K562 (cell line): ENCODE results near the gene DAB1. TPM values are rescaled to one million over a fixed set of nuclear protein-coding genes. Genes with fewer than 3 reads are reported as not detected.

ENCODE experiments used
- ATAC-seq: fragments of 200-7000 bp; cut with Tn5 transposase; 3 replicates; pipeline ENCODE4 v1.9.1; 2020; ENCODE audit warnings: moderate library complexity
- BruUV-seq: library from RNA; stranded (reverse); fragments of 400-500 nt; replicated peaks from 2 replicates; lab custom pipeline; 2021; lab: Mats Ljungman, UMichigan
- CTCF ChIA-PET: fragments of 300-600 bp; formaldehyde crosslinking; extraction: SDS; loops from one replicate; lab custom pipeline; 2021; ENCODE audit warnings: low intra/inter-chr PET ratio; lab: Yijun Ruan, JAX
- POLR2A ChIA-PET: fragments of 300-600, 350-650 bp; sonication (Branson Sonifier 250); formaldehyde crosslinking; extraction: SDS; loops from one replicate; lab custom pipeline; 2021; ENCODE audit warnings: antibody characterized with exemption, inconsistent platforms; lab: Yijun Ruan, JAX
- DNase-seq, 4 experiments: peaks; one replicate each; pipeline versions ENCODE4 v3.0.0 to v3.0.0-alpha.2; 2011 to 2018; ENCODE audit warnings: low spot score in 3 of 4, mixed read lengths in 3 of 4; ENCODE audit errors: extremely low read depth in 1 of 4
- FAIRE-seq: peaks from 2 replicates; lab custom pipeline; 2011; peaks lifted over from hg19 to GRCh38; lab: Jason Lieb, UNC
- H2AFZ ChIP-seq: 2 replicates; pipeline ENCODE4 v1.6.0; 2011; ENCODE audit warnings: low read depth, low read length, control low read depth, inconsistent platforms
- H3K27ac ChIP-seq: fragments of 200-600 bp; 3 replicates; pipeline ENCODE4 v1.8.0; 2011; ENCODE audit warnings: low read depth, mild to moderate bottlenecking, control low read depth, inconsistent platforms, low read length, moderate library complexity, mixed read lengths; ENCODE audit errors: extremely low read depth
- H3K27me3 ChIP-seq, 2 experiments: fragments of 300-600 bp in 1 of 2; 2 replicates in 1 of 2; 3 replicates in 1 of 2; pipeline versions ENCODE4 v1.6.0 to v1.8.0; 2011; ENCODE audit warnings: inconsistent platforms in 2 of 2, low read length in 2 of 2, mild to moderate bottlenecking in 1 of 2, mixed read lengths in 1 of 2, moderate library complexity in 1 of 2; ENCODE audit not compliant: control insufficient read depth in 2 of 2, insufficient read depth in 2 of 2
- H3K36me3 ChIP-seq: fragments of 300-600 bp; 3 replicates; pipeline ENCODE4 v1.8.0; 2011; ENCODE audit warnings: mild to moderate bottlenecking, low read length, inconsistent platforms; ENCODE audit not compliant: control insufficient read depth, insufficient read depth
- H3K4me1 ChIP-seq, 2 experiments: fragments of 200-600 bp in 1 of 2; replicated peaks in 1 of 2; 2 replicates in 1 of 2; 3 replicates in 1 of 2; pipeline versions ENCODE4 v1.5.1 to v1.8.0; 2011; ENCODE audit warnings: inconsistent platforms in 2 of 2, low read length in 2 of 2, mild to moderate bottlenecking in 1 of 2, mixed read lengths in 1 of 2, moderate library complexity in 1 of 2; ENCODE audit not compliant: control insufficient read depth in 2 of 2, insufficient read depth in 2 of 2
- H3K4me2 ChIP-seq: 2 replicates; pipeline ENCODE4 v1.6.1; 2011; ENCODE audit warnings: low read length, control low read depth, inconsistent platforms, mixed read lengths; ENCODE audit not compliant: insufficient read depth
- H3K4me3 ChIP-seq: fragments of 200-600 bp; sonication (generic), shearing (Covaris generic); 2 replicates; pipeline ENCODE4 v1.5.1; 2016; ENCODE audit warnings: control low read depth, inconsistent platforms
- H3K79me2 ChIP-seq: fragments of 200-600 bp; 3 replicates; pipeline ENCODE4 v1.8.0; 2011; ENCODE audit warnings: low read length, inconsistent platforms; ENCODE audit not compliant: control insufficient read depth, insufficient read depth
- H3K9ac ChIP-seq, 2 experiments: 2 replicates each; pipeline versions ENCODE4 v1.6.0 to v1.6.1; 2011; ENCODE audit warnings: low read depth in 2 of 2, low read length in 2 of 2, control low read depth in 1 of 2, inconsistent platforms in 1 of 2, mild to moderate bottlenecking in 1 of 2, mixed read lengths in 1 of 2; ENCODE audit not compliant: insufficient read depth in 1 of 2
- H3K9me1 ChIP-seq: one replicate; pipeline ENCODE4 v1.6.0; 2011; ENCODE audit warnings: inconsistent platforms, mild to moderate bottlenecking, low read length, moderate library complexity; ENCODE audit not compliant: control insufficient read depth, insufficient read depth
- H3K9me3 ChIP-seq: replicated peaks from 2 replicates; pipeline ENCODE4 v1.5.1; 2011; ENCODE audit warnings: low read depth, low read length, inconsistent platforms; ENCODE audit not compliant: control insufficient read depth, insufficient read depth
- H4K20me1 ChIP-seq: replicated peaks from 2 replicates; pipeline ENCODE4 v1.6.1; 2011; ENCODE audit warnings: low read length, inconsistent platforms, mixed read lengths; ENCODE audit not compliant: control insufficient read depth, insufficient read depth
- ARHGAP35 ChIP-seq: fragments of 450-650 bp; IDR thresholded peaks from 2 replicates; pipeline ENCODE4 v1.6.1; 2018; ENCODE audit not compliant: partially characterized antibody
- ESRRB ChIP-seq: fragments of 250-450 bp; sonication (Bioruptor Pico); IDR thresholded peaks from 2 replicates; pipeline ENCODE4 v1.5.0; 2020; ENCODE audit warnings: mild to moderate bottlenecking, moderate library complexity, borderline replicate concordance
- KAT7 ChIP-seq: sonication (generic); formaldehyde crosslinking; IDR thresholded peaks from 2 replicates; pipeline ENCODE4 v1.8.0; 2022; ENCODE audit warnings: missing genetic modification reagents, mild to moderate bottlenecking, borderline replicate concordance
- PTBP1 ChIP-seq: fragments of 200-400 bp; formaldehyde crosslinking; IDR thresholded peaks from 2 replicates; pipeline ENCODE4 v1.6.1; 2017; ENCODE audit warnings: low read depth, low read length
- TSC22D4 ChIP-seq: fragments of 450-650 bp; IDR thresholded peaks from 2 replicates; pipeline ENCODE4 v1.6.1; 2016; ENCODE audit warnings: missing genetic modification characterization, missing biosample characterization, control low read depth
- ZFP36 ChIP-seq: fragments of 150-350 bp; IDR thresholded peaks from 2 replicates; pipeline ENCODE4 v1.6.1; 2018; ENCODE audit warnings: low read length, low read depth; ENCODE audit not compliant: partially characterized antibody
- ZNF3 ChIP-seq: fragments of 250-450 bp; sonication (Bioruptor Pico); IDR thresholded peaks from 2 replicates; pipeline ENCODE4 v1.5.0; 2021; ENCODE audit warnings: mild to moderate bottlenecking, moderate library complexity
- ZNF318 ChIP-seq, 2 experiments: fragments of 450-650 bp; IDR thresholded peaks; 2 replicates each; pipeline ENCODE4 v1.6.1; 2016; ENCODE audit warnings: mild to moderate bottlenecking in 2 of 2, borderline replicate concordance in 1 of 2, low read depth in 1 of 2, moderate library complexity in 1 of 2
- ZNF609 ChIP-seq: sonication (generic); formaldehyde crosslinking; IDR thresholded peaks from 2 replicates; pipeline ENCODE4 v1.8.1; 2023; ENCODE audit warnings: missing genetic modification reagents, mild to moderate bottlenecking, borderline replicate concordance
- WGBS: fragments of 100-300 bp; shearing (Covaris generic); methylation state at CpG from one replicate; pipeline ENCODE4 v1.1.6; 2016; ENCODE audit warnings: low coverage, mixed read lengths; ENCODE audit not compliant: insufficient coverage; ENCODE audit errors: missing lambda C conversion rate; 5-methylcytosine and 5-hydroxymethylcytosine counted together
- in situ Hi-C: fragments of 300-500 bp; cut with MboI; formaldehyde crosslinking; loops from 4 replicates; pipeline ENCODE4 v1.15.0; 2018; ENCODE audit warnings: inconsistent platforms, mixed read lengths
- intact Hi-C: fragments of 100-400 bp; cut with micrococcal nuclease; formaldehyde crosslinking; loops from 2 replicates; pipeline ENCODE4 v1.14.2; 2022
- polyA plus RNA-seq, 8 experiments: library from polyadenylated mRNA; depleted of rRNA in 4 of 8; stranded (reverse) in 5 of 8; unstranded in 3 of 8; fragments of >200 nt; fragmentation: Nextera tagmentation in 2 of 8; fragmentation: Illumina TruSeq in 1 of 8; extraction: Ambion mirVana in 2 of 8; extraction: Trizol in 1 of 8; gene quantifications; 2 replicates each; pipeline versions ENCODE4 v1.2.1 to v1.2.3, GENCODE V29; 2011 to 2014; ENCODE audit warnings: inconsistent platforms in 1 of 8, missing spikeins in 1 of 8
- total RNA-seq, 7 experiments: library from RNA; depleted of rRNA in 6 of 7; stranded (reverse); fragments of >200 nt in 6 of 7; fragmentation: Illumina TruSeq in 2 of 7; extraction: Trizol in 2 of 7; gene quantifications; 2 replicates each; pipeline versions ENCODE4 v1.2.1 to v1.2.3, GENCODE V29; 2011 to 2021; ENCODE audit warnings: low replicate concordance in 1 of 7

DAB1 gene
- total and polyA plus RNA-seq, 9 of the 15 experiments (the other 6 are each of a cell fraction or from before 2014, with no cell fraction given), result not detected

GRCh38 chr1:57362480-57362879 is 61.4 kb downstream of the DAB1 start (continued):
- TF ChIP-seq KAT7 (CRISPR knock-in tag), result no peak
- TF ChIP-seq ARHGAP35, result no peak
- no peak for TF ChIP-seq ZFP36
- no peak for TF ChIP-seq ZNF609
- no peak for TF ChIP-seq PTBP1

- CTCF ChIA-PET, result no interaction called here
- FAIRE-seq (no peak), ATAC-seq (no peak), DNase-seq (no peak)
- Histone ChIP-seq H3K9me1 (no peaks in the 10 kb centered on the region), H4K20me1 (no peaks in the 10 kb centered on the region), H3K27ac (no peak overlapping the region), H3K4me3 (no peak overlapping the region), H3K9me3 (no peaks in the 10 kb centered on the region), H2AFZ (no peak overlapping the region), H3K27me3 (no peaks in the 10 kb centered on the region), H3K4me2 (no peak overlapping the region), H3K79me2 (no peaks in the 10 kb centered on the region), H3K4me1 (no peaks in the 10 kb centered on the region), H3K9ac (no peak overlapping the region), H3K36me3 (no peaks in the 10 kb centered on the region)
- WGBS, result 0% methylated on average over 2 of the region's 2 CpGs
- POLR2A ChIA-PET, result no interaction called here
- no TSS peak for BruUV-seq
- in situ Hi-C loops (no loop called here), intact Hi-C loops (no loop called here)
- TF ChIP-seq TSC22D4 (tag) (no peak), ZNF3 (CRISPR knock-in tag) (no peak), ZNF318 (IDR thresholded peaks at IDR 0.05; ENCODE audit: borderline replicate concordance in 1 of 2, low read depth in 1 of 2) (no peak), ESRRB (CRISPR knock-in tag) (no peak)
Measured at GRCh38 chr1:57361516-57361915, 62.3 kb downstream of the DAB1 start.
